Activated T-helper 17 cell treated with anti-CD3 and anti-CD28 coated beads, Interleukin-2, amount 50 U/mL, for 72 hours (primary cell): ENCODE measurements around the gene IRF2BPL. TPM values are rescaled to one million over a fixed set of nuclear protein-coding genes. Genes with fewer than 3 reads are reported as not detected.

Experiments used
- ATAC-seq: fragments of 150-1000 bp; cut with Tn5 transposase; replicated peaks from 2 replicates; pipeline ENCODE4 v1.10.0; 2021; ENCODE audit warnings: mild to moderate bottlenecking, moderate library complexity
- H3K27ac Mint-ChIP-seq: one replicate; pipeline ENCODE4 v1.8.0; 2022; ENCODE audit warnings: mixed read lengths
- H3K27me3 Mint-ChIP-seq: one replicate; pipeline ENCODE4 v1.8.0; 2022; ENCODE audit warnings: mixed read lengths
- H3K36me3 Mint-ChIP-seq: one replicate; pipeline ENCODE4 v1.8.0; 2022; ENCODE audit warnings: low read depth, mild to moderate bottlenecking, mixed read lengths
- H3K4me1 Mint-ChIP-seq: one replicate; pipeline ENCODE4 v1.8.0; 2022; ENCODE audit warnings: mixed read lengths
- H3K4me3 Mint-ChIP-seq: one replicate; pipeline ENCODE4 v1.8.0; 2022; ENCODE audit warnings: mild to moderate bottlenecking, mixed read lengths
- H3K9me3 Mint-ChIP-seq: one replicate; pipeline ENCODE4 v1.8.0; 2022; ENCODE audit warnings: mixed read lengths
- total RNA-seq, 2 donors: library from RNA; stranded (reverse); gene quantifications; one replicate each; pipeline ENCODE4 v1.2.3, GENCODE V29; 2022

IRF2BPL gene
- total RNA-seq, 2 donors from 2014 or later = 14.2 to 25.5 TPM

- peaks cover 13% of the 10 kb centered on the region for H3K4me1 Mint-ChIP-seq
- H3K27me3 Mint-ChIP-seq = no peaks in the 10 kb centered on the region
- H3K36me3 Mint-ChIP-seq = no peaks in the 10 kb centered on the region
- H3K4me3 Mint-ChIP-seq = no peak overlapping the region
- H3K9me3 Mint-ChIP-seq = no peaks in the 10 kb centered on the region
- no peak for ATAC-seq
- no peak overlapping the region for H3K27ac Mint-ChIP-seq
Observed at GRCh38 chr14:77000340-77001270, 27.9 kb downstream of the IRF2BPL start.

GRCh38 chr14:76998910-76999309 is 29.6 kb downstream of the IRF2BPL start:
- Mint-ChIP-seq H3K9me3 (no peaks in the 10 kb centered on the region), H3K4me1 (peaks cover 10% of the 10 kb centered on the region), H3K4me3 (no peak overlapping the region), H3K36me3 (no peaks in the 10 kb centered on the region), H3K27me3 (no peaks in the 10 kb centered on the region), H3K27ac (no peak overlapping the region)
- no peak for ATAC-seq

GRCh38 chr14:76997257-76997970 is 31.1 kb downstream of the IRF2BPL start:
- H3K4me1 Mint-ChIP-seq = peaks cover 10% of the 10 kb centered on the region
- no peak for ATAC-seq
- no peaks in the 10 kb centered on the region for H3K36me3 Mint-ChIP-seq
- no peaks in the 10 kb centered on the region for H3K27me3 Mint-ChIP-seq
- no peaks in the 10 kb centered on the region for H3K9me3 Mint-ChIP-seq
- no peak overlapping the region for H3K27ac Mint-ChIP-seq
- H3K4me3 Mint-ChIP-seq = no peak overlapping the region

- H3K27me3 Mint-ChIP-seq = no peaks in the 10 kb centered on the region
- no peak for ATAC-seq
- H3K36me3 Mint-ChIP-seq = no peaks in the 10 kb centered on the region
- H3K4me1 Mint-ChIP-seq = peaks cover 10% of the 10 kb centered on the region
- no peak overlapping the region for H3K4me3 Mint-ChIP-seq
- H3K9me3 Mint-ChIP-seq = no peaks in the 10 kb centered on the region
- no peak overlapping the region for H3K27ac Mint-ChIP-seq
Observed at GRCh38 chr14:76996563-76997146, 31.9 kb downstream of the IRF2BPL start.

GRCh38 chr14:76995279-76996035 is 33.1 kb downstream of the IRF2BPL start:
- H3K36me3 Mint-ChIP-seq = no peaks in the 10 kb centered on the region
- H3K4me1 Mint-ChIP-seq = peaks cover 6% of the 10 kb centered on the region
- ATAC-seq = peak; percentile 66
- H3K27me3 Mint-ChIP-seq = no peaks in the 10 kb centered on the region
- no peaks in the 10 kb centered on the region for H3K9me3 Mint-ChIP-seq
- peak overlapping the region; percentile 9 for H3K27ac Mint-ChIP-seq
- H3K4me3 Mint-ChIP-seq = no peak overlapping the region

GRCh38 chr14:76993752-76994151 is 34.8 kb downstream of the IRF2BPL start:
- Mint-ChIP-seq H3K9me3 (no peaks in the 10 kb centered on the region), H3K36me3 (no peaks in the 10 kb centered on the region), H3K4me3 (no peak overlapping the region), H3K27ac (no peak overlapping the region), H3K27me3 (no peaks in the 10 kb centered on the region), H3K4me1 (peaks cover 5% of the 10 kb centered on the region)
- ATAC-seq = no peak

GRCh38 chr14:76990084-76990483 is 38.4 kb downstream of the IRF2BPL start:
- Mint-ChIP-seq H3K9me3 (no peaks in the 10 kb centered on the region), H3K27me3 (no peaks in the 10 kb centered on the region), H3K27ac (no peak overlapping the region), H3K4me3 (no peak overlapping the region), H3K36me3 (no peaks in the 10 kb centered on the region), H3K4me1 (no peaks in the 10 kb centered on the region)
- ATAC-seq = no peak

- Mint-ChIP-seq H3K27me3 (no peaks in the 10 kb centered on the region), H3K9me3 (no peaks in the 10 kb centered on the region), H3K27ac (peak overlapping the region; percentile 34), H3K4me1 (no peaks in the 10 kb centered on the region), H3K4me3 (no peak overlapping the region), H3K36me3 (no peaks in the 10 kb centered on the region)
- ATAC-seq = no peak
Observed at GRCh38 chr14:76987956-76988520, 40.5 kb downstream of the IRF2BPL start.

GRCh38 chr14:76986231-76986565 is 42.3 kb downstream of the IRF2BPL start:
- H3K9me3 Mint-ChIP-seq = peaks cover 8% of the 10 kb centered on the region
- no peak overlapping the region for H3K27ac Mint-ChIP-seq
- H3K36me3 Mint-ChIP-seq = no peaks in the 10 kb centered on the region
- ATAC-seq = no peak
- H3K4me3 Mint-ChIP-seq = no peak overlapping the region
- H3K4me1 Mint-ChIP-seq = no peaks in the 10 kb centered on the region
- H3K27me3 Mint-ChIP-seq = no peaks in the 10 kb centered on the region

- Mint-ChIP-seq H3K36me3 (no peaks in the 10 kb centered on the region), H3K27me3 (no peaks in the 10 kb centered on the region), H3K4me3 (no peak overlapping the region), H3K4me1 (no peaks in the 10 kb centered on the region), H3K9me3 (peaks cover 8% of the 10 kb centered on the region), H3K27ac (no peak overlapping the region)
- ATAC-seq = no peak
Observed at GRCh38 chr14:76985540-76986230, 42.8 kb downstream of the IRF2BPL start.

GRCh38 chr14:76984787-76985375 is 43.6 kb downstream of the IRF2BPL start:
- ATAC-seq = no peak
- no peaks in the 10 kb centered on the region for H3K36me3 Mint-ChIP-seq
- H3K9me3 Mint-ChIP-seq = peaks cover 8% of the 10 kb centered on the region
- H3K4me3 Mint-ChIP-seq = no peak overlapping the region
- H3K4me1 Mint-ChIP-seq = no peaks in the 10 kb centered on the region
- no peaks in the 10 kb centered on the region for H3K27me3 Mint-ChIP-seq
- no peak overlapping the region for H3K27ac Mint-ChIP-seq

- ATAC-seq = no peak
- no peaks in the 10 kb centered on the region for H3K36me3 Mint-ChIP-seq
- no peaks in the 10 kb centered on the region for H3K4me1 Mint-ChIP-seq
- H3K9me3 Mint-ChIP-seq = peaks cover 8% of the 10 kb centered on the region
- H3K27me3 Mint-ChIP-seq = no peaks in the 10 kb centered on the region
- no peak overlapping the region for H3K27ac Mint-ChIP-seq
- no peak overlapping the region for H3K4me3 Mint-ChIP-seq
Observed at GRCh38 chr14:76984297-76984696, 44.2 kb downstream of the IRF2BPL start.

GRCh38 chr14:76981670-76982069 is 46.8 kb downstream of the IRF2BPL start:
- no peaks in the 10 kb centered on the region for H3K36me3 Mint-ChIP-seq
- H3K4me3 Mint-ChIP-seq = no peak overlapping the region
- no peak for ATAC-seq
- H3K9me3 Mint-ChIP-seq = peaks cover 8% of the 10 kb centered on the region
- no peaks in the 10 kb centered on the region for H3K4me1 Mint-ChIP-seq
- no peak overlapping the region for H3K27ac Mint-ChIP-seq
- H3K27me3 Mint-ChIP-seq = no peaks in the 10 kb centered on the region
